Retina (tissue), 1 donor: ENCODE data around the gene ANKRD53.

Source experiments
- DNase-seq: peaks from one replicate; pipeline ENCODE4 v3.0.0-alpha.2; 2016

The ANKRD53 gene

GRCh38 chr2:70978341-70979179 is at the start of gene ANKRD53:
Gene ANKRD53 (plus strand): TSS chr2:70978630. CDS start chr2:70978646, 16 bp downstream.
- DNase-seq: peak; percentile 84

GRCh38 chr2:70930371-70931329 is 47.8 kb upstream of the ANKRD53 start:
- no peak for DNase-seq

- DNase-seq: no peak
These were observed 46.9 kb upstream of the ANKRD53 start for GRCh38 chr2:70931376-70932000.

- no peak for DNase-seq
These were observed 45.7 kb upstream of the ANKRD53 start for GRCh38 chr2:70932631-70933230.

- DNase-seq: peak; percentile 20
These were observed 43.4 kb upstream of the ANKRD53 start for GRCh38 chr2:70934981-70935380.

GRCh38 chr2:70935468-70936164 is 42.8 kb upstream of the ANKRD53 start, which contains the start of gene ATP6V1B1:
Gene ATP6V1B1 (plus strand): TSS chr2:70935900. CDS start chr2:70935955, 55 bp downstream.
- DNase-seq: peak; percentile 74

- DNase-seq: peak; percentile 28
These were observed 42.1 kb upstream of the ANKRD53 start for GRCh38 chr2:70936165-70936978.

GRCh38 chr2:70936979-70937811 is 41.2 kb upstream of the ANKRD53 start:
- DNase-seq: peak; percentile 35

- peak; percentile 29 for DNase-seq
These were observed 40.4 kb upstream of the ANKRD53 start for GRCh38 chr2:70937866-70938585.

- no peak for DNase-seq
These were observed 39.9 kb upstream of the ANKRD53 start for GRCh38 chr2:70938586-70938950.

GRCh38 chr2:70939001-70939838 is 39.2 kb upstream of the ANKRD53 start:
- peak; percentile 84 for DNase-seq

GRCh38 chr2:70939839-70940580 is 38.4 kb upstream of the ANKRD53 start:
- peak; percentile 69 for DNase-seq

GRCh38 chr2:70941186-70941585 is 37.2 kb upstream of the ANKRD53 start:
- no peak for DNase-seq

- DNase-seq: no peak
These were observed 36.7 kb upstream of the ANKRD53 start for GRCh38 chr2:70941701-70942100.

- peak; percentile 41 for DNase-seq
These were observed 35.8 kb upstream of the ANKRD53 start for GRCh38 chr2:70942396-70943204.

GRCh38 chr2:70943205-70943871 is 35.1 kb upstream of the ANKRD53 start:
- peak; percentile 59 for DNase-seq
